Stimulated activated CD8-positive, alpha-beta memory T cell treated with anti-CD3 and anti-CD28 coated beads, Interleukin-4, amount 100 ng/mL, for 1 hour (primary cell): ENCODE measurements around the gene ROPN1L.

Experiments used
- DNase-seq, 2 donors: peaks; one replicate each; pipeline ENCODE4 v3.0.0-alpha.2; 2020; ENCODE audit warnings: low read depth in 2 of 2, low spot score in 1 of 2

Gene ROPN1L

DNA sequence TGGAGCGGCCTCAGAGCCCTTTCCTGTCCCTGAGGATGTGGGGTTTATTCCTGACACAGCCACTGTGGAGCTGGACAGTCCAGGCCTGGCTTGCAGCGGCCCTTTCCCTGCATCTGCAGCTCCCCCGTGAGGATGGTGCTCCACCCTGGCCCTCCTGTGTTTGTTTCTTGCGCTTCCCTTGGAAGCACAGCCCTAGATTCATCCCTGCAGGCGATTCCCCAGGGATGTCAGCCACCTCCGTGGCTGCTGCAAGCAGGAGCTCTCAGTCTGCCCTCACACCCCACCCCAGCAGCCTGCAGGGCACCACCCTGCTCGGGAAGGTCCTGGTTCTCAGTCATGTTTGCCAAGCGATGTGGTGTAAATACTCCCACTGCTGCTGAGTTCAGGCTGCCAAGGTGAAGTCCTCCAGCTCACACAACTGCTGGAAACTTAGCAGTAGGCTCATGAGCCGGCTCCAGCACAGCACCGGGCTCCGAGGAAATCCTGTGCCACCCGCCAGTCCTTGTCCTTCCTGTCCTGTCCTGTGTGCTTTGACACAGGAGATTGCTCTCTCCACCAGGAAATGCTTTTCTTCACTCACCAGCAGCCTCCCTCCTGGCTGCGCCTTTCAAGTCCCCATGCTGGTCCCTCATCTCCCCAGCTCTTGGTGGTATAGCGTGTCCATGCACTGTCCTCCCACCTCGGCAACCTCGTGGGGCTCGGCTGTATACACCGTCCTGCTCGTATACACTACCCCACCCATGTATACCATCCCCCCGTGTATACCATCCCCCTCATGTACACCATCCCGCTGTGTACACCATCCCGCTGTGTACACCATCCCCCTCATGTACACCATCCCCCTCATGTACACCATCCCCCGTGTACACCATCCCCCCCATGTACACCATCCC, 16.2 kb downstream of the ROPN1L start:
- no peak for DNase-seq

DNA sequence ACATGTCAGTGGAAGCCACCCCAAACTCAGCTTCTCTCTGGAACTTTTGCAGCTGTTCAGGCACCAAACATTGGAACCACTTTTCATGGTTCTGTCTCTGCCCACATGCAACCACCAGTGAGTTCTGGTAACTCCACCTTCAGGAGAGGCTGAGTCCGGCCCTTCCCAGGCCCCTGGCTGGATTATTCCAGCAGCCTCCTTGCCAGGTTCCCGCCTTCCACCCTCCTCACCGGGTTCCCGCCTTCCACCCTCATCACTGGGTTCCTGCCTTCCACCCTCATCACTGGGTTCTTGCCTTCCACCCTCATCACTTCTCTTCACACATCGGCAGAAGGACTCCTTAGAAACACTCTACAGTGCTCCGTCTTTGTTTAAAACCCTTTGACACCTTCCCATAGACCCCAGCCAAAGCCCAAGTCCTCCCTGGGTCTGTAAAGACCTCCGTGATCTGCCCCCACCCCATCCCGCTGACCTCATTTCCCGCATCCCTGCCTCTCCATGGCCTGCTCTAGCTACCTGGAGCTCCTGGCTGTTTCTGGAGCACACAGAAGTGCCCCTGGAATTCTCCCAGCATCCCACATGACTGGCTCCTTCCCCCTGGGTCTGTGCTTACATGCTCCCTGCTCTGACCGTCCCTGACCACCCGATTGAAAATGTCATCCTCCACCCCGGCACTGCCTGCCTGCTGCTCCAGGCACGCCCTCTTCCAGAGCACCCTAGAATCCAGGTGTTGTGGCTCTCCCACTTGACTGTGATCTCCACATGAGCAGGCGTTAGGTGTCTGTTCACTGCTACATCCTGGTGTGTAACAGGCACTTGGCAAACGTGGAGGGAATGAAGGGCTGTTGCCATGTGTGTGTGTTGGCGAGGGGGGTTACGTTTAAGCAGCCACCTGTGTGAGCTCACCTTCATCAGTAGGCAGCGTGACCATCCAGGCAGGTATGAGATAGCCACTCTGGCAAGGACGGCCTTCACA, 17.7 kb downstream of the ROPN1L start:
- DNase-seq, result no peak

- no peak for DNase-seq
These were observed 18.7 kb downstream of the ROPN1L start for GRCh38 chr5:10460252-10460906.

DNA sequence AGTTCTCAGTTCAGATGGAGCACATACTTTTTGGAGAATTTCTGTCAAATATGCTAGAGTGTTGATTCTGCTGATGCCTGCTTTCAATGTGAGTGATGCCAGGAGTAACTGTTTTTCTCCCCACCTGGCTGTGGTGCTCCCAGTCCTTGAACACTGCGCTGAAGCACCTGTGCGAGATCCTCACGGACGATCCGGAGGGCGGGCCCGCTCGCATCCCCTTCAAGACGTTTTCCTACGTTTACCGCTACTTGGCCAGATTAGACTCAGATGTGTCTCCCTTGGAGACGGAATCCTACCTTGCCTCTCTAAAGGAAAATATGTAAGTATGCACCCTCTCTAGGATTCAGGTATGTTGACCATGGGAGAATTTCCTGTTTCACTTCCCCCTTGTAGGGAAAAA, 19.4 kb downstream of the ROPN1L start:
- DNase-seq, result no peak

DNA sequence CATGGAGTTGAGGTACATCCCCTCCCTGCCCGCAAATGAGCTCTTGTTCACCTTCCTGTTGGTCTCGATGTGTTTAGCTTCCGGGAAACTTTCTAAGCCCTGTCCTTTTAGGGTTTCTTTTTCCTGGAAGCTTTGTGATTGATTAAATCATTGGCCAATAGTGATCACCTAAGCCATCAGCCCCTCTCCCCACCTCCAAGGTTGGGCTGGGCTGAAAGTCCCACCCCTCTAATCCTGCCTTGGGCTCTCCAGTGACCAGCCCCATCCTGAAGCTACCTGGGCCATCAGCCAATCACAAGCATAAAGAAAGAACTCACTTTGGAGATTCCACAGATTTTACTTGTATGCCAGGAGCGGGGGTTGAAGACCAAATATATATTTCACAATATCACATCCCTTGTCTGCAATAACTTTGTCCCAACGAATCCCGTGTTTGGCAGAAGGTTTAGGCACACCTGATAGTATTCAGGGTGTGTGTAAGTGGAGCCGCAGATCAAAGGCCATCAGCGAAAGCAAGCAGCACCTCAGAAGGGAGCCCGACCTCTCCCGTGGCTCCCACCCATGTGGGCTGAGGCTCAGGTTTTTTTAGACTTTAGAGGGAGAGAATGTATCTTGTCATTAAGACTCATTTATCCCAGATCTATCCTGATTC, 20.4 kb downstream of the ROPN1L start:
- DNase-seq, result no peak

DNA sequence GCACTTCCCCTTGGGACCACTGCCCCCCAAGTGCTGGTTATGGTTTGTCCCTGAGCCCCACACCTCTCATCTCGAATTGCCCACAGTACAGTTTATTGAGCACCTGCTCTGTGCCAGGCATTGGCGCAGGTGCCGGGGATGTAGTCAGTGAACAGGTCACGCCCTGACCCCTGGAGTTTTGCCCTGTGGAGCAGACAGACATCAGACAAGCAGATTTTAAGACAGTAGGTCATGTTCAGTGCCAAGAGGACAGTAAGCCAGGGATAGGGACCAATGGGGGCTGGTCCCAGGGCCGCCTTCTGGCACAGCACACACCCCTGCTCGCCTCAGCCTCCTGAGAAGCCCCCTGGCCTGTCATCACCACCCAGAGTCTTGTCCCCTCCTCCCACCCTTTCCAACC, 21.9 kb downstream of the ROPN1L start:
- no peak for DNase-seq

- no peak for DNase-seq
These were observed 22.5 kb downstream of the ROPN1L start for GRCh38 chr5:10464173-10464572.

- no peak for DNase-seq
These were observed 24.0 kb downstream of the ROPN1L start for GRCh38 chr5:10465726-10466125.

DNA sequence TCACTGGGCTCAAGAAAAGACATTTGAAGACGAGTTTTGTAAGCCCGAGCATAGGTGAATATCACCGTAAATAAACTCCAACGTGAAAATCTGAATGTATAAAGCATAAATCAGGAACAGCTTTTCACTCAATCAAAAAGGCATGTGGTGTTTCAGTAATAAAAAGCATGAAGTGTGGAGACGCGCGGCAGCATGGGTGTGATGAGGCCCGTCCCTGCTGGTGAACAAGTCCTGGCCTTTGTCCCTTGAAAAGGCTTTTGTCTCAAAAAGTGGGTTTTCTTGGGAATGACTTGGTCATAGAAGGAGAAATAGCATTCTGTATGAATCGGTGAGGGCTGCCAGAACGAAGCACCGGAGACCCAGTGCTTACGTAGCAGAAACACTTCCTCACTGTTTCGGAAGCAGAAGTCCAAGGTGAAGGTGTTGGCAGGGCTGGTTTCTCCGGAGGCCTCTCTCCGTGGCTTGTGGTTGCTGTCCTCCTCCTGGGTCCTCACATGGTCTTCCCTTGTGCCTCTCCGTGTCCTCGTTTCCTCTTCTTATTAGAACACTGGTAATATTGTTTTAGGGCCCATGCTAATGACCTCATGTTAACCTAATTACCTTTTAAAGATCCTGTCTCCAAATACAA, 24.9 kb downstream of the ROPN1L start:
- no peak for DNase-seq

GRCh38 chr5:10467281-10468198, 25.9 kb downstream of the ROPN1L start:
- DNase-seq, result no peak

DNA sequence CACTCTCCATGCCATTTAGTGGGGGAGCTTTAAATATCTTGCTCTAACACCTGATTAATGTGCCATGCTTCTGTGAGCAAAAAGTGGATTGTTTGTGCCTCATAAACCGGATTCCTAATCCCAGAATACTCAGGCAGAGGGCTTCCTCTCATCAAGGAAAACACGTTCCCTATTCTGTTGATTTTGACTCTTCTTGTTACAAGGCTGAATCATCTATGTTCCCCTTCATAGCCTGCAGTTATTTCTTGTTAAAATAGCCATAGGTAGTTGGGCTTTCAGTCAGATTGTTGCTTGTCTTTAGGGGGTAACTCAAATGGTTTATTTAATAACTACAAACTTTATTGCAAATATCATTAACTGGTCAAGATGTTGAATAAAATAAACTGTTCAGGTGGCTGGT, 26.6 kb downstream of the ROPN1L start:
- DNase-seq, result no peak

DNA sequence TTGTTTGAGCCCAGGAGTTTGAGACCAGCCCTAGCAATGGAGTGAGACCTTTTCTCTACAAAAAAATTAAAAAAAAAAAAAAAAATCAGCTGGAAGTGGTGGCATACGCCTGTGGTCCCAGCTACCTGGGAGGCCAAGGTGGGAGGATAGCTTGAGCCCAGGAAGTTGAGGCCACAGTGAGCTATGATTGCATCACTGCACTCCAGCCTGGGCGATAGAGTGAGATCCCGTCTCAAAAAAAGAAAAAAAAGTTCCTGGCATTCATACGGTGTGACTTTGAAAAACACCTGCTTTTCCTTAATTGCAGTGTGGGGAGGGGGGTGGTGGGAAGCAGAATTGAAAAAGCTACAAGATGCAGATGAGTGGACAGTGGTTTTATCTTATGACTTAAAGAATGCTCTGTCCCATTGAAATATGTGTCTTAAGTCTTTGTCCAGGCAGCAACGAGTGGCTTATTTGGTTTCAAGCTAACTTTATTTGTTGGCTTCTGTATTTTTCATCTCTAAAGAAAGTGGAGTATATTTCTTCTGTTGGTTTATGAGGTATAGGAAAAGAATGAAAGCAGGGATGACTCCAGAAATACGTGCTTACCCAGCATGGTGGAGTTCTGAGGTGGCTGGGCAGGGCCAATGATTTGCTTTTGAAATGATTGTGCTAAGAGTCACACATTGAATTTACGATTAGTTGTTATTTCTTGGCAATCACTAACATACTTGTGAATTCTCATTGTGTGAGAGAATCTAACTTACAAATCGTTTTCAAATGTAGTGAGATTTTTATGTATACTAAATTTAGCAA, 27.8 kb downstream of the ROPN1L start:
- DNase-seq, result no peak

DNA sequence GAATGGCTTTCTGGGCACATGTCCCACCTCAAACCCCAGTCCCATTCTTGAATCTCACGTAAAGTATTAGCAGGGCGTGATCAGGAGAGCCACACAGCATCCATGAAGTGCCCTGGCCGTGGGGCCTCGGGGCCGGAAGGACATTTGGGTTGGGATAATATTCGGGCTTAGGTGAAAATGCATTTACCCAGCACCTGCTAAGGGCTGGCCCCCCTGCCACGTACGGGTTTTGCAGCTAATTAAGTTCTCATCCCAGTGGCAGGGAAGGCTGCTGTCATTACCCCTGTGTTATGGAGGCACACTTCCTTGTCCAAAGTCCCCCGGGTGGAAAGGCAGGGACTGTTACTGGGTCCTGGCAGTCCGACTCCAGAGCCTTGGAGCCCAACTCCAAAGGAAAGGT, 29.0 kb downstream of the ROPN1L start:
- no peak for DNase-seq

GRCh38 chr5:10471677-10472076, 30.0 kb downstream of the ROPN1L start:
- no peak for DNase-seq

GRCh38 chr5:10474521-10475075, 32.9 kb downstream of the ROPN1L start:
- no peak for DNase-seq

DNA sequence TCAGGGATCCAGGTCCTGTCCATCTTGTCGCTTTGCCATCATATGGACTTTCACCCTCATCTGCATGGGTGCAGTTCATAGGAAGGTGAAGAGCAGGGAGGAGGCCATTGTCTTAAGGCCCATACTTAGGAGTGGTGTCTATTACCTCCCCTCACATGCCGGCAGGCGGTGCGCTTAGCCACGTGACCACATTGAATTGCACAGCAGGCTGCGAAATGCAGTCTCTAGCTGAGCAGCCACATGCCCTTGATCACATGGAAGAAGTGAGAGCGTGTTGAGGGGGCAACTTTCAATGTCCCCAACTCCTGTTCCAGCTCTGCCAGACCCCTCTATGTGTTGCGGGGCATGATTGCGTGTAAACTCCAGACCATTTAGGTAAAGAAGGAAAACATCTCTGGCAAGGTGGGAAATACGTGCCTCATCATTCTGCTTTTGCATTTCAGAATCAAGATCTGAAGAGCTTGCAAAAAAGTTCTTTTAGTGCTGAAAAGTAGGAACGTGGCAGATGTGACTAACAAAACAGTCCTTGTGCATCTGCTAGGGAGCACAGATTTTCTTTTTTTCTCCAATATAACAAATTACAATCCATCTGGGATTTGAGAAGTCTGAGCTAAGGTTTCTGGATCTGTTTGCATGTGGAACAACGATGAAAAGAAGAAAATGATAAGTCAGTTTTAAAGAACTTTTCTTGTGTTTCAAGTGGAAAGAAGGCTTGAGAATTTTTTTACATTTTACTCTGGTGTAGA, 34.4 kb downstream of the ROPN1L start:
- DNase-seq, result no peak

DNA sequence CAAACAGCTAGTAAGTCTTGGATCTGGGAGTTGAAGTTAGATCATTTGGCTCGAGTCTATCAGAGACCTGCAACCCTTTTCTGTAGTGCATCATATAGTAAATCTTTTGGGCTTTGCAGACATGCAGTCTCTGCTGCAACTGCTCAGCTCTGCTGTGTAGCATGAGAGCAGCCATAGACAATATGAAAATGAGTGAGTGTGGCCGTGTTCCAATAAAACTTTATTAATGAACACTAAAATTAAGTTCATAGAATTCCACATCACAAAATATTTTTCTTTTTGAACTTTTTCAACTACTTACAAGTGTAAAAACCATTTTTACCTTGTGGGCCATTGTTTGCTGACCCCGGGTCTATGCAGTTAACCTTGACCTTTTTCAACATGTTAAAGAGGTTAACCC, 35.2 kb downstream of the ROPN1L start:
- no peak for DNase-seq

GRCh38 chr5:10477943-10478342, 36.3 kb downstream of the ROPN1L start:
- DNase-seq, result no peak
